IMR-90 (cell line): ENCODE data around the gene RC3H2. TPM values are rescaled to one million over a fixed set of nuclear protein-coding genes. Genes with fewer than 3 reads are reported as not detected.

Experiments
- ATAC-seq: fragments of 200-7000 bp; cut with Tn5 transposase; 2 replicates; pipeline ENCODE4 v1.9.1; 2020; ENCODE audit warnings: low read depth, mild to moderate bottlenecking, moderate library complexity
- BruUV-seq: library from RNA; stranded (reverse); fragments of 400-500 nt; replicated peaks from 2 replicates; lab custom pipeline; 2021; lab: Mats Ljungman, UMichigan
- CTCF ChIA-PET: fragments of 300-600 bp; formaldehyde crosslinking; extraction: SDS; loops from one replicate; lab custom pipeline; 2021; ENCODE audit warnings: antibody characterized with exemption; lab: Yijun Ruan, JAX
- POLR2A ChIA-PET: fragments of 300-600 bp; sonication (Branson Sonifier 250); formaldehyde crosslinking; loops from one replicate; lab custom pipeline; 2022; ENCODE audit warnings: antibody characterized with exemption; ENCODE audit not compliant: unreplicated experiment; lab: Charles Lee
- DNase-seq: peaks from one replicate; pipeline ENCODE4 v3.0.0; 2013
- H2AFZ ChIP-seq: replicated peaks from 2 replicates; pipeline ENCODE3; 2013; ENCODE audit warnings: low read length, mild to moderate bottlenecking; ENCODE audit not compliant: poor library complexity
- H2AK5ac ChIP-seq: 2 replicates; pipeline ENCODE4 v1.6.1; 2013; ENCODE audit warnings: low read depth, low read length, inconsistent platforms
- H2AK9ac ChIP-seq: replicated peaks from 2 replicates; pipeline ENCODE3; 2013; ENCODE audit warnings: mild to moderate bottlenecking, low read depth, low read length, moderate library complexity; ENCODE audit not compliant: poor library complexity
- H2BK120ac ChIP-seq: 2 replicates; pipeline ENCODE4 v1.6.1; 2013; ENCODE audit warnings: low read depth, low read length, inconsistent platforms
- H2BK15ac ChIP-seq: 3 replicates; pipeline ENCODE4 v1.6.1; 2013; ENCODE audit warnings: low read depth, low read length, inconsistent platforms
- H2BK20ac ChIP-seq: 2 replicates; pipeline ENCODE4 v1.6.1; 2013; ENCODE audit warnings: low read depth, mild to moderate bottlenecking, inconsistent platforms, low read length, moderate library complexity
- H2BK5ac ChIP-seq: 2 replicates; pipeline ENCODE4 v1.6.1; 2013; ENCODE audit warnings: mild to moderate bottlenecking, low read depth, low read length, inconsistent platforms; ENCODE audit not compliant: poor library complexity, severe bottlenecking
- H3K14ac ChIP-seq: replicated peaks from 2 replicates; pipeline ENCODE4 v1.6.1; 2013; ENCODE audit warnings: low read depth, low read length, inconsistent platforms
- H3K18ac ChIP-seq: 2 replicates; pipeline ENCODE4 v1.6.1; 2013; ENCODE audit warnings: low read depth, low read length, control low read depth
- H3K23ac ChIP-seq: 2 replicates; pipeline ENCODE4 v1.6.1; 2013; ENCODE audit warnings: low read depth, low read length, inconsistent platforms
- H3K27ac ChIP-seq: 2 replicates; pipeline ENCODE4 v1.5.1; 2013; ENCODE audit warnings: mild to moderate bottlenecking, control low read depth, low read length; ENCODE audit not compliant: insufficient read depth
- H3K27me3 ChIP-seq: 2 replicates; pipeline ENCODE4 v1.6.1; 2013; ENCODE audit warnings: low read length; ENCODE audit not compliant: control insufficient read depth, insufficient read depth
- H3K36me3 ChIP-seq: 2 replicates; pipeline ENCODE4 v1.6.1; 2013; ENCODE audit warnings: low read length, mixed read lengths; ENCODE audit not compliant: control insufficient read depth, insufficient read depth
- H3K4ac ChIP-seq: 2 replicates; pipeline ENCODE4 v1.6.1; 2013; ENCODE audit warnings: low read depth, low read length, inconsistent platforms
- H3K4me1 ChIP-seq: 2 replicates; pipeline ENCODE4 v1.6.1; 2013; ENCODE audit warnings: low read length, mixed read lengths; ENCODE audit not compliant: control insufficient read depth, insufficient read depth
- H3K4me2 ChIP-seq: 2 replicates; pipeline ENCODE4 v1.6.1; 2013; ENCODE audit warnings: low read depth, mild to moderate bottlenecking, control low read depth, low read length, moderate library complexity
- H3K4me3 ChIP-seq: 2 replicates; pipeline ENCODE4 v1.5.1; 2013; ENCODE audit warnings: low read depth, mild to moderate bottlenecking, control low read depth, low read length, moderate library complexity; ENCODE audit not compliant: insufficient read depth
- H3K56ac ChIP-seq: 2 replicates; pipeline ENCODE4 v1.6.1; 2013; ENCODE audit warnings: low read length, inconsistent platforms; ENCODE audit not compliant: insufficient read depth; ENCODE audit errors: extremely low read depth
- H3K79me1 ChIP-seq, 2 experiments: 2 replicates each; pipeline ENCODE4 v1.6.1; 2013; ENCODE audit warnings: low read length in 2 of 2, inconsistent platforms in 1 of 2, low read depth in 1 of 2
- H3K9ac ChIP-seq: 2 replicates; pipeline ENCODE4 v1.6.1; 2013; ENCODE audit warnings: low read depth, low read length, control low read depth
- H3K9me1 ChIP-seq: 2 replicates; pipeline ENCODE4 v1.6.1; 2013; ENCODE audit warnings: low read length, inconsistent platforms; ENCODE audit not compliant: insufficient read depth
- H3K9me3 ChIP-seq: 2 replicates; pipeline ENCODE4 v1.6.1; 2013; ENCODE audit warnings: low read length; ENCODE audit not compliant: control insufficient read depth, insufficient read depth
- H4K20me1 ChIP-seq: 2 replicates; pipeline ENCODE4 v1.6.1; 2013; ENCODE audit warnings: low read length, inconsistent platforms; ENCODE audit not compliant: insufficient read depth
- H4K5ac ChIP-seq: 2 replicates; pipeline ENCODE4 v1.6.1; 2013; ENCODE audit warnings: mild to moderate bottlenecking, low read depth, low read length, control low read depth
- H4K8ac ChIP-seq, 2 experiments: 2 replicates each; pipeline ENCODE4 v1.6.1; 2013; ENCODE audit warnings: low read depth in 2 of 2, low read length in 2 of 2, control low read depth in 1 of 2, inconsistent platforms in 1 of 2
- H4K91ac ChIP-seq: 2 replicates; pipeline ENCODE4 v1.6.1; 2013; ENCODE audit warnings: low read depth, low read length, inconsistent platforms; ENCODE audit not compliant: insufficient read depth
- CEBPB ChIP-seq: IDR thresholded peaks from 2 replicates; pipeline ENCODE4 v1.6.1; 2012; ENCODE audit warnings: low read depth, low read length, improper control_type of control experiment
- CTCF ChIP-seq: conservative IDR thresholded peaks from 2 replicates; pipeline ENCODE4 v1.5.1; 2012; ENCODE audit warnings: mild to moderate bottlenecking, low read depth, low read length, improper control_type of control experiment
- ELK1 ChIP-seq: fragments of 150-350 bp; IDR thresholded peaks from 2 replicates; pipeline ENCODE4 v1.6.1; 2016; ENCODE audit warnings: low read depth, mild to moderate bottlenecking, low read length, moderate library complexity, borderline replicate concordance
- MAZ ChIP-seq: IDR thresholded peaks from 2 replicates; pipeline ENCODE4 v1.6.1; 2012; ENCODE audit warnings: low read depth, mild to moderate bottlenecking, low read length, improper control_type of control experiment, moderate library complexity, borderline replicate concordance
- MXI1 ChIP-seq: IDR thresholded peaks from 2 replicates; pipeline ENCODE4 v1.6.1; 2012; ENCODE audit warnings: low read depth, mild to moderate bottlenecking, low read length, moderate library complexity, borderline replicate concordance
- NFE2L2 ChIP-seq: fragments of 150-350 bp; IDR thresholded peaks from 2 replicates; pipeline ENCODE4 v1.6.1; 2016; ENCODE audit warnings: low read depth, mild to moderate bottlenecking, low read length
- POLR2A ChIP-seq: IDR thresholded peaks from 2 replicates; pipeline ENCODE4 v1.6.1; 2012; ENCODE audit warnings: mild to moderate bottlenecking, low read depth, low read length
- RAD21 ChIP-seq: IDR thresholded peaks from 2 replicates; pipeline ENCODE4 v1.6.1; 2012; ENCODE audit warnings: low read length, improper control_type of control experiment
- RCOR1 ChIP-seq: IDR thresholded peaks from 2 replicates; pipeline ENCODE4 v1.6.1; 2012; ENCODE audit warnings: mild to moderate bottlenecking, low read length, improper control_type of control experiment; ENCODE audit not compliant: insufficient replicate concordance
- RFX5 ChIP-seq: IDR thresholded peaks from 2 replicates; pipeline ENCODE4 v1.8.0; 2012; ENCODE audit warnings: low read depth, mild to moderate bottlenecking, low read length, moderate library complexity
- SMC3 ChIP-seq: fragments of 150-350 bp; IDR thresholded peaks from 2 replicates; pipeline ENCODE4 v1.6.1; 2016; ENCODE audit warnings: low read depth, mild to moderate bottlenecking, antibody characterized with exemption, low read length, moderate library complexity
- WGBS, 2 experiments: methylation state at CpG; one replicate each; pipeline versions ENCODE4 v1.1.5 to v1.1.7; 2013; ENCODE audit warnings: missing lambda C conversion rate in 2 of 2; ENCODE audit not compliant: insufficient read length in 1 of 2; ENCODE audit errors: extremely low coverage in 2 of 2; 5-methylcytosine and 5-hydroxymethylcytosine counted together
- dilution Hi-C: fragments of 300-500 bp; cut with HindIII; formaldehyde crosslinking; loops from one replicate; pipeline ENCODE4 v1.14.3; 2018; ENCODE audit warnings: low sequenced_read_pairs; ENCODE audit not compliant: unreplicated experiment
- in situ Hi-C: fragments of 300-500 bp; cut with MboI; formaldehyde crosslinking; loops from 3 replicates; pipeline ENCODE4 v1.14.3; 2019; ENCODE audit warnings: low sequenced_read_pairs, inconsistent platforms, mixed read lengths
- intact Hi-C: fragments of 100-400 bp; cut with micrococcal nuclease; formaldehyde crosslinking; loops from 2 replicates; pipeline ENCODE4 v1.10.0; 2022
- polyA plus RNA-seq, 3 experiments: library from polyadenylated mRNA; depleted of rRNA; stranded (reverse); fragments of >200 nt; gene quantifications; 2 replicates each; pipeline ENCODE4 v1.2.3, GENCODE V29; 2012; ENCODE audit warnings: low replicate concordance in 1 of 3
- total RNA-seq: library from RNA; depleted of rRNA; stranded (reverse); fragments of >200 nt; gene quantifications from 2 replicates; pipeline ENCODE4 v1.2.3, GENCODE V29; 2012

The RC3H2 gene
- total and polyA plus RNA-seq, 2 of the 4 experiments (the other 2 are of a cell fraction): 14.7 to 58.4 TPM

GRCh38 chr9:122845116-122845515, 60.0 kb downstream of the RC3H2 start:
- H3K23ac ChIP-seq: no peak overlapping the region
- H4K5ac ChIP-seq: no peak overlapping the region
- DNase-seq (no peak), ATAC-seq (no peak)
- no peak for TF ChIP-seq RCOR1
- TF ChIP-seq CEBPB: no peak
- no peak for TF ChIP-seq POLR2A
- TF ChIP-seq ELK1: no peak
- no peak for TF ChIP-seq MAZ
- TF ChIP-seq CTCF: no peak
- no peak for TF ChIP-seq MXI1
- no peak for TF ChIP-seq SMC3
- no peak for TF ChIP-seq RFX5
- TF ChIP-seq NFE2L2: no peak
- no peak for TF ChIP-seq RAD21
- H3K4me2 ChIP-seq: no peak overlapping the region
- H3K27me3 ChIP-seq: no peaks in the 10 kb centered on the region
- in situ Hi-C loops: loop anchor here (25.0 kb wide), 1 partner anchor 492 kb away; no protein-coding TSS in a partner anchor
- H3K4ac ChIP-seq: no peak overlapping the region
- no peak overlapping the region for H3K14ac ChIP-seq
- no peak overlapping the region for H4K91ac ChIP-seq
- no peak overlapping the region for H2BK5ac ChIP-seq
- no peak overlapping the region for H2BK120ac ChIP-seq
- no peak overlapping the region for H2AFZ ChIP-seq
- dilution Hi-C loops: no loop called here
- BruUV-seq: no TSS peak
- no peaks in the 10 kb centered on the region; the same call in 1 of the 2 replicates for H3K9me1 ChIP-seq
- no CpG with 5 or more reads among the region's 3 CpGs for WGBS, 2 experiments
- CTCF ChIA-PET: interaction anchor here (0.8 kb wide), 1 partner anchor 652 kb away, joined by 3 read pairs; no protein-coding TSS in a partner anchor
- no peaks in the 10 kb centered on the region for H4K20me1 ChIP-seq
- POLR2A ChIA-PET: no interaction called here
- no peak overlapping the region for H2AK5ac ChIP-seq
- no peaks in the 10 kb centered on the region for H3K4me1 ChIP-seq
- no peak overlapping the region for H3K9ac ChIP-seq
- no peak overlapping the region for H4K8ac ChIP-seq
- no peaks in the 10 kb centered on the region; a peak in 1 of 4 replicates for H3K79me1 ChIP-seq
- no peak overlapping the region for H3K18ac ChIP-seq
- H2BK15ac ChIP-seq: no peak overlapping the region
- H2AK9ac ChIP-seq: no peak overlapping the region
- peaks cover 10% of the 10 kb centered on the region for H3K36me3 ChIP-seq
- H3K4me3 ChIP-seq: no peak overlapping the region
- no peaks in the 10 kb centered on the region for H3K9me3 ChIP-seq
- intact Hi-C loops: loop anchor here (10.0 kb wide), 1 partner anchor 510 kb away; the partner anchor contains the start of gene CRB2
- no peak overlapping the region for H3K27ac ChIP-seq
- H2BK20ac ChIP-seq: no peak overlapping the region
- H3K56ac ChIP-seq: no peak overlapping the region
